H1 (cell line): ENCODE measurements around the gene MGMT.

Experiments
- BRCA1 ChIP-seq: IDR thresholded peaks from 2 replicates; pipeline ENCODE4 v1.6.1; 2012; ENCODE audit warnings: low read depth, low read length, improper control_type of control experiment
- CBX5 ChIP-seq: fragments of 300-800, 300-1000 bp; sonication (generic); IDR thresholded peaks from 2 replicates; pipeline ENCODE4 v1.7.1; 2016; ENCODE audit warnings: antibody characterized with exemption, low read length, low read depth
- CHD1 ChIP-seq: IDR thresholded peaks from 2 replicates; pipeline ENCODE4 v1.6.1; 2012; ENCODE audit warnings: low read depth, low read length, improper control_type of control experiment
- CTCF ChIP-seq, 3 experiments: IDR thresholded peaks; 1 replicate in 2 of 3; 2 replicates in 1 of 3; pipeline versions ENCODE4 v1.5.1 to v1.6.1; 2011; ENCODE audit warnings: low read length in 3 of 3, mild to moderate bottlenecking in 3 of 3, inconsistent platforms in 2 of 3, low read depth in 1 of 3, moderate library complexity in 1 of 3; ENCODE audit not compliant: insufficient read depth in 1 of 3; ENCODE audit errors: control extremely low read depth in 1 of 3
- EP300 ChIP-seq, 2 experiments: IDR thresholded peaks; 1 replicate in 1 of 2; 2 replicates in 1 of 2; pipeline ENCODE4 v1.6.1; 2011 to 2012; ENCODE audit warnings: low read depth in 2 of 2, low read length in 2 of 2, mild to moderate bottlenecking in 2 of 2, borderline replicate concordance in 1 of 2, inconsistent platforms in 1 of 2, moderate library complexity in 1 of 2
- EZH2 ChIP-seq: fragments of 200-600 bp; sonication (generic); IDR thresholded peaks from 2 replicates; pipeline ENCODE4 v1.7.1; 2012; ENCODE audit warnings: low read depth, mild to moderate bottlenecking, moderate library complexity, low read length, inconsistent platforms; ENCODE audit not compliant: severe bottlenecking
- GTF2F1 ChIP-seq: IDR thresholded peaks from 2 replicates; pipeline ENCODE4 v1.6.1; 2012; ENCODE audit warnings: low read depth, low read length, improper control_type of control experiment, borderline replicate concordance
- JUN ChIP-seq: IDR thresholded peaks from 2 replicates; pipeline ENCODE4 v1.6.1; 2011; ENCODE audit warnings: low read depth, mild to moderate bottlenecking, improper control_type of control experiment, low read length
- KDM1A ChIP-seq: fragments of 200-600, 300-600 bp; sonication (generic); IDR thresholded peaks from 2 replicates; pipeline ENCODE4 v1.7.1; 2016; ENCODE audit warnings: mild to moderate bottlenecking, low read length, borderline replicate concordance
- MAX ChIP-seq: IDR thresholded peaks from 2 replicates; pipeline ENCODE4 v1.6.1; 2012; ENCODE audit warnings: inconsistent platforms
- RAD21 ChIP-seq, 2 experiments: IDR thresholded peaks in 1 of 2; conservative IDR thresholded peaks in 1 of 2; 2 replicates each; pipeline ENCODE4 v1.6.1; 2011; ENCODE audit warnings: low read depth in 2 of 2, low read length in 2 of 2, improper control_type of control experiment in 1 of 2, inconsistent platforms in 1 of 2, mild to moderate bottlenecking in 1 of 2, moderate library complexity in 1 of 2
- RFX5 ChIP-seq: IDR thresholded peaks from 2 replicates; pipeline ENCODE4 v1.6.1; 2011; ENCODE audit warnings: low read depth, low read length, improper control_type of control experiment, borderline replicate concordance
- TAF1 ChIP-seq: IDR thresholded peaks from 2 replicates; pipeline ENCODE4 v1.6.1; 2011; ENCODE audit warnings: mild to moderate bottlenecking, low read depth, low read length
- YY1 ChIP-seq: IDR thresholded peaks from 2 replicates; pipeline ENCODE4 v1.6.1; 2011; ENCODE audit warnings: low read depth, mild to moderate bottlenecking, low read length

- TF ChIP-seq CBX5 (no peak), TAF1 (no peak), CTCF (IDR thresholded peaks at IDR 0.05; ENCODE audit: control extremely low read depth in 1 of 3, insufficient read depth in 1 of 3, low read depth in 1 of 3, low read length in 3 of 3) (no peak), EZH2 (no peak), BRCA1 (no peak), EP300 (IDR thresholded peaks at IDR 0.05; ENCODE audit: borderline replicate concordance in 1 of 2, low read depth in 2 of 2, low read length in 2 of 2) (no peak), CHD1 (no peak), MAX (no peak), YY1 (no peak), JUN (no peak), RAD21 (IDR thresholded peaks at IDR 0.05 in 1 of 2, conservative IDR thresholded peaks at IDR 0.05 in 1 of 2; ENCODE audit: low read depth in 2 of 2, low read length in 2 of 2) (no peak), KDM1A (no peak), GTF2F1 (no peak), RFX5 (no peak)
Observed at GRCh38 chr10:129637010-129637409, 170.0 kb downstream of the MGMT start.
